HG02840 (cell line): ENCODE measurements around the gene PDZD7.
"Not testable (repeated sequence)": the region's sequence is repeated elsewhere in the genome, so short reads cannot be mapped to it uniquely, and the experiment has no call there.

Source experiments
- ATAC-seq: cut with Tn5 transposase; IDR thresholded peaks from one replicate; pipeline ENCODE4 v1.9.1; 2021; ENCODE audit warnings: mild to moderate bottlenecking, moderate library complexity, moderate number of reproducible peaks; ENCODE audit not compliant: unreplicated experiment, low FRiP score

PDZD7 gene

GRCh38 chr10:100986623-100986951 lies 44.3 kb downstream of the PDZD7 start:
- no peak for ATAC-seq

- no peak for ATAC-seq
These were observed 45.6 kb downstream of the PDZD7 start for GRCh38 chr10:100985336-100985735.

- no peak for ATAC-seq
These were observed 46.2 kb downstream of the PDZD7 start for GRCh38 chr10:100984672-100985177.

DNA sequence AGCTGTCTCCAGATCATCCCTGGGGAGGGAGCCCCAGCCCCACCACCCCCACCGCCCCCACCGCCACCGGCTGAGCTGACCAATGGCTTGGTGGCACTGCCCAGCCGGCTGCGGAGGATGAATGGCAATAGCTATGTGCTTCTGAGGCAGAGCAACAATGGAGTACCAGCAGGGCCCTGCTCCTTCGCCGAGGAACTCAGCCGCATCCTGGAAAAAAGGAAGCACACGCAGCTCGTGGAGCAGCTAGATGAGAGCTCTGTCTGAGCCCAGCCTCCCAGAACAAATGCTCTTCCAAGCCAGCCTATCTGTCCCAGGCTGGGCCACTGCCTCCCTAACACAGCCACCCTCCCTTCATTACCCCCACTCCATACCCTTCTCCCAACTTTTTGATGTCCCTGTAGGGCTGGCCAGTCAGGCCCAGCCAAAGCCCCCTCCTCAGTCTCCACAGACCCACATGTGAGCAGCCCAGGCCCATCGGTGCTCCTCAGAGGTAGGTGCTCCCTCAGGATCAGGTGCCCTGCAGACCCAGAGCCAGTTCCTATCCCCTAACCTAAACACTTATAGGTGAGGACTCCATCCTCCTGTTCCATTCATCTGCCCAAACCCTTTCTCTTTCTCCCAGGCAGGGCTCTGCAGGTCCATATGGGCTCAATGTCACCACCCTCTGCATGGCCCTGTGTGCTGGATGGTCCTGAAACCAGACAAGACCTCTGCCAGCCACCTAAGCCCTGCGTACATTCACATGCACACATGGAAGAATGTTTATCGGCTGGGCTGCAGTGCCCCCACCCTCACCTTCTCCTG lies 46.9 kb downstream of the PDZD7 start:
- no peak for ATAC-seq

DNA sequence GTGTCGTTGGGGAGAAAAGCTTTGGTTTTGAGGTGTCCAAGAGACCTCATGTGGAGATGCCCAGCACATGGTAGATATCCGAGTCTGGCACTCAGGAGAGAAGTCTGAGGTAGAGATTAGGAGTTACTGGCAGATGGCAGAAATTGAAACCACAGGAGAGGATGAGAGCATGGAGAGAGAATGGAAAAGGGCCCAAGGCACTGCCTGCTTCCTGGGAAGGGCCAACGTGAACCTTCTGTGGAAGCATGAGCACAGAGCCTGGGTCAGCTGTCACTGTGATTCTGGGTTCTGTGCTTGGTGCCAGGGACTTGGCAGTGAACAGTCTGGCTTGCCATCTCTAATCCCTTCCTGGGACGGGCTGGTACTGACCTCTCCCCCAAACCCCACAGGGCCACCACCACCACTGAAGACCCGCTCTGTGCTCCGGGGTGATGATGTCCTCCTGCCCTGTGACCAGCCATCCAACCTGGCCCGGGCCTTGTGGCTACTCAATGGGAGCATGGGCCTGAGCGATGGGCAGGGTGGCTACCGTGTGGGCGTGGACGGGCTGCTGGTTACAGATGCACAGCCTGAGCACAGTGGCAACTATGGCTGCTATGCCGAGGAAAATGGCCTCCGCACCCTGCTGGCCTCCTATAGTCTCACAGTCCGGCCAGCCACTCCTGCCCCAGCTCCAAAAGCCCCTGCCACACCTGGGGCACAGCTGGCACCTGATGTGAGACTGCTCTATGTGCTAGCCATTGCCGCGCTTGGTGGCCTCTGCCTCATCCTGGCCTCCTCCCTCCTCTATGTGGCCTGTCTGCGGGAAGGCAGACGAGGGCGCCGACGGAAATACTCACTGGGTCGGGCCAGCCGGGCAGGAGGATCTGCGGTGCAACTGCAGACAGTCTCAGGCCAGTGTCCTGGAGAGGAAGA lies 47.8 kb downstream of the PDZD7 start:
- no peak for ATAC-seq

DNA sequence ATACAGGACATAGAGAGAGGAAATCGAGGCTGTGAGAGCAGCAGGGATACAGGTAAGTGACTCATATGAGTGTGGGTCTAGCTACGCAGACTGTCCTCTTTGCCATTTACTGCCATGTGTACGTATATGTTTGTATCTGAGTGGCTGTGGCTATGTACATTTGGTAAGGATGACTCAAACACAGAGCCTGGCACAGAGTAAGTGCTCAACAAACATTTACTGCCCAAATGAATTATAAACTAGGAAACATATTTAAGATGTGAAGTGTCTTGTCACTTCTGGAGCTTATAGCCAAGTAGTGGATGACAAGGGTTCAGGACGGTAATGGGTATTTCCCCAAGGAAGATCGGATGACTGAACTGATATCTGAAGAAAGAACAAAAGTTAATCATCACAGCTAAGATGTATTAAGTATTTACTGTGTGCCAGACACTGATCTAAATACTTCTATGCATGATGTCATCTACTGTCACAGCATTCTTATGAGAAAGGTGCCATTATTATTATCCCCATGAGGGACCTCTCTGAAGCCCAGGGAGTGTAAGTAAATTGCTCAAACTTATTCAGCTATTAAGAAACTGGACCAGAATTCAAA lies 49.7 kb downstream of the PDZD7 start:
- ATAC-seq, result no peak

DNA sequence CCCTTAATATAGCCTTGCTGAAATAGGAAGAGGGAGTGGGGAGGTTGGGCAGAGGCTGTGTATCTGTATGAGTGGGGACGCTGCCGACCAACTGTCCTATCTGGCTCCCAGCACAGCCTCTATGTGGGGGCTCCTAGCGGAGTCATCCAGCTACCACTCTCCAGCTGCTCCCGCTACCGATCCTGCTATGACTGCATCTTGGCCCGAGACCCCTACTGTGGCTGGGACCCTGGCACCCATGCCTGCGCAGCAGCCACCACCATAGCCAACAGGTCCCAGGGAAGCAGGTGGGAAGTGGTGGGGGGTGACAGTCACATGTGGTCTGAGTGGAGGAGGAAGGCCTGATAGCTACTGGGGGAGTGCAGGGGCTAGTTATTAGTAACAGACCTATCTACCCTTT lies 50.2 kb downstream of the PDZD7 start:
- no peak for ATAC-seq

GRCh38 chr10:100980311-100980710 lies 50.6 kb downstream of the PDZD7 start:
- ATAC-seq, result no peak

GRCh38 chr10:100979791-100980272 lies 51.1 kb downstream of the PDZD7 start:
- ATAC-seq, result no peak

DNA sequence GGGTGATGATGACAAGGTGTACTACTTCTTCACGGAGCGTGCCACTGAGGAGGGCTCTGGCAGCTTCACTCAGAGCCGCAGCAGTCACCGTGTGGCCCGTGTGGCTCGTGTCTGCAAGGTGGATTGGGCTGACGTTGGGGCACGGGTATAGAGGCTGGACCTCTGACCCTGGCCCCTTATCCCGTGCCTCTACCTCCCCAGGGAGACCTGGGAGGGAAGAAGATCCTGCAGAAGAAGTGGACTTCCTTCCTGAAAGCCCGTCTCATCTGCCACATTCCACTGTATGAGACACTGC lies 52.1 kb downstream of the PDZD7 start:
- no peak for ATAC-seq

GRCh38 chr10:100978121-100978900 lies 52.6 kb downstream of the PDZD7 start:
- ATAC-seq, result no peak

- ATAC-seq, result no peak
These were observed 53.5 kb downstream of the PDZD7 start for GRCh38 chr10:100977436-100977835.

DNA sequence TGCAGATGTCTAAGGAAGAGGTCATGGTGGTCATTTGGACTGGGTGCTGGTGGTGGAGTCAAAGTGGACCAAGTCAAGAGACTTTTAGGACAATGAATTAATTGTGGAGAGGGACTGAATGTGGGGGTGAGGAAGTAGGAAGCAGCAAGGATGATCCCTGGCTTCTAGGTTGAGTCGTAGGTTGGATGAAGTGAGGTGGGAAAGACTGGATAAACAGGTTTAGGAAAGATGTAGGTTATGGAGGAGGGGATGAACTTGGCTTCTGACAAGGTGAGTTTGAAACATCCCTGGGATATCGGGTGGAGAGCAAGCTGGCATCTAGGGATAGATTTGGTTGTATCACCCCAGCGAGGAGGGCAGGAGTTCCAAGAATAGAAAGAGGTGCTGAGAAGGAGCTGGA lies 54.0 kb downstream of the PDZD7 start:
- no peak for ATAC-seq

- not testable (repeated sequence) for ATAC-seq
These were observed 55.5 kb downstream of the PDZD7 start for GRCh38 chr10:100975397-100975796.

DNA sequence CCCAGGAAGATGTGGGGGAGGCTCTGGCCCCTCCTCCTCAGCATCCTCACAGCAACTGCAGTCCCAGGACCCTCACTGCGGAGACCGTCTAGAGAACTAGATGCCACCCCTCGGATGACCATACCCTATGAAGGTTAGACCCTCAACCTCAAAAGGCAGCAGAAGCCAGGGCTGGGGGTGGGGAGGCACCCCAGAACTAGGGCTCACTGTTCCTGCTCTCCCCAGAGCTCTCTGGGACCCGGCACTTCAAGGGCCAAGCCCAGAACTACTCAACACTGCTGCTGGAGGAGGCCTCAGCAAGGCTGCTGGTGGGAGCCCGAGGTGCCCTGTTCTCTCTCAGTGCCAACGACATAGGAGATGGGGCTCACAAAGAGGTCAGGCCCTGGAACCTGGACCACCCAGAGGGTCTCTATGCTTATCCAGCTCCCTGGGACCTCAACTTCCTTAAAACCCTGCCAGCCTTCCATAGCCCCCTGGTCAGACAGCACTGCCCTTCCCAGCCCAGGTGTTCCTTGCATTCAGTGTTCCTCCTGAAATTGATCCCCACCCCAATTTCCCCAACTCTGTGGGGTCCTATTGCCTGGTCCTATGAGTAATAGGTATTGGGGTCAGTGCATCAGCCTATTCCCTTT lies 57.9 kb downstream of the PDZD7 start:
- ATAC-seq, result no peak

- ATAC-seq, result no peak
These were observed 58.6 kb downstream of the PDZD7 start for GRCh38 chr10:100972115-100972903.

GRCh38 chr10:100970914-100971811 lies 59.8 kb downstream of the PDZD7 start:
- ATAC-seq, result no peak
